ENCODE measurements around the gene KIAA0513. TPM values are rescaled to one million over a fixed set of nuclear protein-coding genes. Genes with fewer than 3 reads are reported as not detected.

Gene KIAA0513
- total and polyA plus RNA-seq, 2 experiments from 2014 or later: 5.3 to 5.4 TPM

DNA sequence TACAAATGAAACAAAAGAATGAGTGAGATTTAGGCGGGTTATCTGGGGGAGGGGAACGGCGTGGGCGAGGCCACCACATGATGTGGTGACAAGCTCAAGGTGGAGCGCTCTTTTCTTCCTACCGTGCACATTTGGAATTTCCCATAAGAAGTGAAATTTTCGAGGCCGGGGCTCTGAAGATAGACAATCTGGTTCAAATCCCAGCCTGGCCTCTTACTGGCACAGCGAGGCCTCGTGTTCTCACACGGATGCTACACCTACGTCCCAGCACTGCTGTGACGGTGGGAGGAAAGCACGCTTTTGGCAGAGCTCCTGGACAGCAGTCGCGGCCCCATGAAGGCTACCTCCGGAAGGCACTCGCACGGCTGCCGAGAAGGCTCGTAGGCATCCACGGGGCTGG is 41.5 kb upstream of the KIAA0513 start:
- Histone ChIP-seq H3K4me2 (ENCODE audit: unreplicated experiment) (peak overlapping the region; percentile 50), H3K79me2 (ENCODE audit: insufficient read depth) (peaks cover 97% of the 10 kb centered on the region), H4K20me1 (ENCODE audit: insufficient read depth) (no peaks in the 10 kb centered on the region)

DNA sequence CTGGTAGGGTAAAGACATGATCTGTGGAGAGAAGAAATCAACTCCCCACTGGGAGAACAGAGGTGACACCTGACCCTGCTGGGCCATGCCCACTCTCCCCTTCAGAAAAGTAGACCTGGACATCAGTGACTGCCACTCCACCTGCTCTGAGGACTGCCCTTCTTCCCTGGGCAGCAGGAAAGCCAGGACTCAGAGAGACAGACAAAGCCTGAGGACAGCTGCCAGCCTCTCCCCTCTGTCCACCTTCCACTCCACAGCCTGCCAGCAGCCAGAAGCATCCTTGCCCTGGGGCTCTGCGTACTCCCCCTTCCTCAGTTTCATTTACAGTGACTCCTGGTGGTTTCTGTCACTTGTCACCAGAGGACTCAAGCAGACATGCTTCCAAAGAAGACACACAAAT is 40.7 kb upstream of the KIAA0513 start:
- in situ Hi-C loops (cut with MboI): no loop called here
- Histone ChIP-seq H3K4me2 (ENCODE audit: unreplicated experiment) (no peak overlapping the region), H3K79me2 (ENCODE audit: insufficient read depth) (peaks cover 97% of the 10 kb centered on the region), H2AFZ (no peak overlapping the region), H3K4me3 (no peak overlapping the region), H3K9me2 (ENCODE audit: insufficient read depth) (no peaks in the 10 kb centered on the region), H3F3A (ENCODE audit: insufficient read depth) (peaks cover 12% of the 10 kb centered on the region), H3K4me1 (ENCODE audit: insufficient read depth) (peaks cover 17% of the 10 kb centered on the region), H3K36me3 (ENCODE audit: low read depth) (peaks cover 15% of the 10 kb centered on the region; the same call in 1 of the 2 replicates), H3K27me3 (replicated peaks; ENCODE audit: insufficient read depth) (no peaks in the 10 kb centered on the region), H3K9me3 (ENCODE audit: low read depth) (no peaks in the 10 kb centered on the region), H3K27ac (no peak overlapping the region), H4K20me1 (ENCODE audit: insufficient read depth) (no peaks in the 10 kb centered on the region), H3K9ac (no peak overlapping the region)
- 100% methylated on average over 1 of the region's 1 CpG for WGBS, 2 experiments (ENCODE audit: low coverage in 1 of 2, low lambda C conversion rate in 2 of 2, missing lambda C conversion rate in 2 of 2)
- DNase-seq: no peak
- TF ChIP-seq EZH2phosphoT487 (IDR thresholded peaks at IDR 0.05; ENCODE audit: insufficient read depth, low read depth) (no peak), EZH2 (IDR thresholded peaks at IDR 0.05; ENCODE audit: insufficient read depth, poor library complexity, severe bottlenecking) (no peak)

More for the DNA sequence above, 41.5 kb upstream of the KIAA0513 start:
- Histone ChIP-seq H3K4me1 (ENCODE audit: insufficient read depth) (peaks cover 16% of the 10 kb centered on the region), H3K27ac (peak overlapping the region; percentile 80), H3K27me3 (replicated peaks; ENCODE audit: insufficient read depth) (no peaks in the 10 kb centered on the region), H3K36me3 (ENCODE audit: low read depth) (peaks cover 15% of the 10 kb centered on the region; the same call in 1 of the 2 replicates), H3K4me3 (no peak overlapping the region), H3F3A (ENCODE audit: insufficient read depth) (peaks cover 8% of the 10 kb centered on the region), H3K9me2 (ENCODE audit: insufficient read depth) (no peaks in the 10 kb centered on the region), H3K9ac (peak overlapping the region; percentile 36; the same call in 1 of the 2 replicates), H3K9me3 (ENCODE audit: low read depth) (no peaks in the 10 kb centered on the region), H2AFZ (no peak overlapping the region)
- WGBS, 2 experiments (ENCODE audit: low coverage in 1 of 2, low lambda C conversion rate in 2 of 2, missing lambda C conversion rate in 2 of 2): 93 to 94% methylated on average over 22 of the region's 22 CpGs
- TF ChIP-seq EZH2 (IDR thresholded peaks at IDR 0.05; ENCODE audit: insufficient read depth, poor library complexity, severe bottlenecking) (no peak), EZH2phosphoT487 (IDR thresholded peaks at IDR 0.05; ENCODE audit: insufficient read depth, low read depth) (no peak)
- DNase-seq: no peak
- in situ Hi-C loops (cut with MboI): no loop called here

GRCh38 chr16:84988328-84989080 is 39.1 kb upstream of the KIAA0513 start:
- DNase-seq: no peak
- H2AFZ ChIP-seq: no peak overlapping the region
- no peak overlapping the region for H3K27ac ChIP-seq
- no peak overlapping the region for H3K9ac ChIP-seq
- no peaks in the 10 kb centered on the region for H4K20me1 ChIP-seq (ENCODE audit: insufficient read depth)
- no peaks in the 10 kb centered on the region for H3K9me3 ChIP-seq (ENCODE audit: low read depth)
- H3K4me1 ChIP-seq (ENCODE audit: insufficient read depth): peaks cover 33% of the 10 kb centered on the region
- in situ Hi-C loops (cut with MboI): no loop called here
- H3K27me3 ChIP-seq (replicated peaks; ENCODE audit: insufficient read depth): no peaks in the 10 kb centered on the region
- TF ChIP-seq EZH2 (IDR thresholded peaks at IDR 0.05; ENCODE audit: insufficient read depth, poor library complexity, severe bottlenecking) (no peak), EZH2phosphoT487 (IDR thresholded peaks at IDR 0.05; ENCODE audit: insufficient read depth, low read depth) (no peak)
- no peak overlapping the region for H3K4me2 ChIP-seq (ENCODE audit: unreplicated experiment)
- H3K36me3 ChIP-seq (ENCODE audit: low read depth): peaks cover 15% of the 10 kb centered on the region; the same call in 1 of the 2 replicates
- H3K4me3 ChIP-seq: no peak overlapping the region
- H3F3A ChIP-seq (ENCODE audit: insufficient read depth): peaks cover 29% of the 10 kb centered on the region
- H3K9me2 ChIP-seq (ENCODE audit: insufficient read depth): no peaks in the 10 kb centered on the region
- H3K79me2 ChIP-seq (ENCODE audit: insufficient read depth): peaks cover 94% of the 10 kb centered on the region
- 71 to 76% methylated on average over 16 of the region's 16 CpGs for WGBS, 2 experiments (ENCODE audit: low coverage in 1 of 2, low lambda C conversion rate in 2 of 2, missing lambda C conversion rate in 2 of 2)

DNA sequence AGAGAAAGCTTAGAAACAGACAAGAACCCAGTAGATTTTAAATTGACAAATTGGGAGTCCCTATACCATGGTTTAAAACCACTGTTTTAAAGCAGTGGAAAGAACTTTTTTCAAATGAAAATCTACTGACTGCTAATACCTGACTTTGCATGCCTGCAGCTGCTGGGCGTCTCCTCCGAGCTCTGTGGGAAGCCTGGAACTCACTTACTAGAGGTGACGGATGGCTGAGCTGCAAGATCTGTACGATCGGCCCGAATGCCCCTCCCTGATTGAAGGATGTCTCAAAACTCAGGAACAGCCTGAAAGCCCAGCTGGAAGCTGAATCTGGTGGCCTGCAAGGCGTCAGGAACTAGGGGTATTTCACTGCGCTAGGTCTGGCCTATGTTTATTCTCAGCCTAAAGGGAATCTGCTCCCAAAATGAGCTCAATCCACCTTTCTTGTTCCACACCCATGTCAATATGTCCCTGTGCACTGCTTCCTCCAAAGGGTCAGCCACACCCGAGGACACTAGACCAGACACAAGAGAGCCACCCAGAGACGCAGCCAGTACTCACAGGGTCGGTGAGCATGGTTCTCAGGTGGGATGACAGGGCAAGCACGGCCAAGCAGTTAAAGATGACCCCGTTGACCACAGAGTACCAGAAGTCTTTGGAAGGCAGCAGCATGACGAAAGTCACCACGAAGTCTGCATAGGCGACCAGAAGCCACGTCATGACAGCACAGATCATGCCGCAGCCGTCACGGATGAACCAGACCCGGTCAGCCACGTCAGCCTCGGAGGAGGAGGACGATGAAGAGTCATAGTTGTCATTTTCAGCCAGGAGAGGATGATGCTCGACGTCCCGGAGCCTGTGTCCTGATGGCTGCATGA is 37.6 kb upstream of the KIAA0513 start:
- Histone ChIP-seq H3K27me3 (replicated peaks; ENCODE audit: insufficient read depth) (no peaks in the 10 kb centered on the region), H3K9me3 (ENCODE audit: low read depth) (no peaks in the 10 kb centered on the region), H2AFZ (no peak overlapping the region), H3K4me3 (no peak overlapping the region), H3K4me1 (ENCODE audit: insufficient read depth) (peaks cover 42% of the 10 kb centered on the region), H3K9me2 (ENCODE audit: insufficient read depth) (no peaks in the 10 kb centered on the region), H4K20me1 (ENCODE audit: insufficient read depth) (no peaks in the 10 kb centered on the region), H3K27ac (no peak overlapping the region), H3K9ac (no peak overlapping the region), H3K36me3 (ENCODE audit: low read depth) (peaks cover 15% of the 10 kb centered on the region; the same call in 1 of the 2 replicates), H3K79me2 (ENCODE audit: insufficient read depth) (peaks cover 89% of the 10 kb centered on the region), H3K4me2 (ENCODE audit: unreplicated experiment) (no peak overlapping the region), H3F3A (ENCODE audit: insufficient read depth) (peaks cover 39% of the 10 kb centered on the region)
- WGBS, 2 experiments (ENCODE audit: low coverage in 1 of 2, low lambda C conversion rate in 2 of 2, missing lambda C conversion rate in 2 of 2): 92% methylated on average over 27 of the region's 27 CpGs
- in situ Hi-C loops (cut with MboI): no loop called here
- no peak for DNase-seq
- TF ChIP-seq EZH2 (IDR thresholded peaks at IDR 0.05; ENCODE audit: insufficient read depth, poor library complexity, severe bottlenecking): no peak
- no peak for TF ChIP-seq EZH2phosphoT487 (IDR thresholded peaks at IDR 0.05; ENCODE audit: insufficient read depth, low read depth)

Data from GM23248 (cell line).